ENCODE measurements around the gene ARHGAP22.

The ARHGAP22 gene

DNA sequence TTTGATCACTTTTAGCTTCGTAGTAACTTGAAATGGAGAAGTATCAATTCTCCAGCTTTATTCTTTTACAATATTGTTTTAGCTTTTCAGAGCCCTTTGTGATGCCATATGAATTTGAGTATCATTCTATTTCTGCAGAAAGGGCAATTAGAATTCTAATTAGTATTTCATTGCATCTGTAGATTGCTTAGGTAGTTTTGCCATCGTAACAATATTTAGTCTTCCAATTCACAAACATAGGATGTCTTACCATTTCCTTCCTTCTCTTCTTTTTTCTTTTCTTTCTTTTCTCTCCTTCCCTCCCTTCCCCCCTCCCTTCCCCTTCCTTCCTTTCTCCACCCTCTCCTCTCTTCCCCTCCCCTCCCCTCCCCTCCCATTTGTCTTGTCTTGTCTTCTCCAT, 193.4 kb downstream of the ARHGAP22 start:
- DNase-seq: no peak

DNA sequence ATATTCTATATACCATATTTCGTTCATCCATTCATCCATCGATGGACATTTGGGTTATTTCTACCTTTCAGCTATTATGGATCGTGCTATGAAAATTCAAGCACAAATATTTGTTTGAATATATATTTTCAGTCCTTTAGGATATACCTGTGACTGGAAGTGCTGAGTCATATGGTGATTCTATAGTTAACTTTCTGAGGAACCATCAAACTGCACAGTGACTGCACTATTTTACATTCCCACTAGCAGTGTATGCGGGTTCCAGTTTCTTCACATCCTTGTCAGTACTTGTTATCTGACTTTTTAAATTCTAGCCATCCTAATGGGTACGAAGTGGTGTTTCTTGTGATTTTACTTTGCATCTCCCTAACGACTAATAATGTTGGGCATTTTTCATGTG, 194.4 kb downstream of the ARHGAP22 start:
- no peak for DNase-seq

DNA sequence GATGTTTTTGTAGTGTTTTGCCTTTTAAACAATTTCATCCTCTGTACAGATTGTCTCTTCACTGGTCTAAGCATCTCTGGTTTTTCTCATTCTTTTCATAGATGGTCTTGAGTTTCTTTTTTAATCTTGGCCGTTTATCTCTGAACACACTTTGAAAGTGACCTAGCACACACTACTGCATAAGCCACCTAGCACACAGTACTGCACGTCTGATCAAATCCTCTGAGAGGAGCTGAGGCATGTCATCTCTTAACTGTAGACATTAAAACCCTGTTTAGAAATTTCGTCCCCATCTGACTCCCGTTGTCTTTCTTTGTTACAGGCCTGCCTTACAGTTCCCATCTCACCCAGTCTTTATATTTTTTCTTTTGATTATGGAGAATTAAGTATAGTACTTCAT, 198.2 kb downstream of the ARHGAP22 start:
- no peak for DNase-seq

DNA sequence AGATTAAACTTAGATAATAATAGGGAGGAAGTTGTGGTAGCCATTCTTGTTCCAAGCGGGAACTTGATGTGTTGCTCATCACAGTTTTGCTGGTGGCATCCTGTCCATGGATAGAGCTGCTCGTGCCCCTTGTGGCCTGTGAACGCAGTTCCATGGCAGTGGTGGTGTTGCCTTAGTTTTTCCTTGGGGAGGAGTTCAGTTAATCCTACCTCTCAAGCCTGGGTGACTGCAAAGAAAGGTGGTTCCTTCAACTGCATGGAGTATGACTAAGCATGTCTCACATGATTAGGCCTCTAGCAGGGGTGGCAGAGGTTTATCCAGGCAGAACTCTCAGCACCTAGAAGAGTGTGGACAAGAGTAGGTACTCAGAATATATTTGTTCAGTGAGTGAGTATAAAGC, 198.7 kb downstream of the ARHGAP22 start:
- no peak for DNase-seq

DNA sequence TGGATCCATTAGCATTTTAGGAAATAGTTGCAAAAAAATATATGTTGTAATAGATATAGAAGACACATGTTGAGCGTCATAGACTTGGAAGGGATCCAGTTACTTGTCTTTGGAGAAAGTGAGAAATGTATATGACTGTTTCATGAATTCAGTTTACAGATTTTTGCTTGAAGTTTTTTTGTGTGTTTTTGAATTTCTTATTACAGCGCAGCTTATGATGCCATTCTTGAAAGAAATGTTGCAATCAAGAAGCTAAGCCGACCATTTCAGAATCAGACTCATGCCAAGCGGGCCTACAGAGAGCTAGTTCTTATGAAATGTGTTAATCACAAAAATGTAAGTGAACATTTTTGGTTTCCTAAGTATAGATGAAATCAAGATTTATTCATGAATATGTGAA, 200.2 kb downstream of the ARHGAP22 start:
- DNase-seq: no peak

DNA sequence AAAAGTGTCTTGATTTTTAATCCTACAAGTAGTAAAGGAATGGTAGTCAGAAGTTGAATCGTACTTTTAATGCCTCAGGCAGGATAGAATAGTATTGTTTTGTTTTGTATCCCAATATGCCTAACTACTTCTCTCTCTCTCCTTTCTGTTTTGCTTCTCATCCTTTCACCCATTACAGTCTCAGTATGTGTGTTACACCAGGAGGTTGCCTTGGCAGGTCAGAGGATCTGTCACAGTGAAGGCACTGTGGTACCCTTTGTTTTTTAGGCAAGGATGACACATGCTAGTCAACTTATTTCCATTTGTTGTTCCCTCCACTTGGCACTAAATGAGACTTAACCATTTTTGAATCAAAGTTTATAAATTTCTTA, 204.0 kb downstream of the ARHGAP22 start:
- no peak for DNase-seq

DNA sequence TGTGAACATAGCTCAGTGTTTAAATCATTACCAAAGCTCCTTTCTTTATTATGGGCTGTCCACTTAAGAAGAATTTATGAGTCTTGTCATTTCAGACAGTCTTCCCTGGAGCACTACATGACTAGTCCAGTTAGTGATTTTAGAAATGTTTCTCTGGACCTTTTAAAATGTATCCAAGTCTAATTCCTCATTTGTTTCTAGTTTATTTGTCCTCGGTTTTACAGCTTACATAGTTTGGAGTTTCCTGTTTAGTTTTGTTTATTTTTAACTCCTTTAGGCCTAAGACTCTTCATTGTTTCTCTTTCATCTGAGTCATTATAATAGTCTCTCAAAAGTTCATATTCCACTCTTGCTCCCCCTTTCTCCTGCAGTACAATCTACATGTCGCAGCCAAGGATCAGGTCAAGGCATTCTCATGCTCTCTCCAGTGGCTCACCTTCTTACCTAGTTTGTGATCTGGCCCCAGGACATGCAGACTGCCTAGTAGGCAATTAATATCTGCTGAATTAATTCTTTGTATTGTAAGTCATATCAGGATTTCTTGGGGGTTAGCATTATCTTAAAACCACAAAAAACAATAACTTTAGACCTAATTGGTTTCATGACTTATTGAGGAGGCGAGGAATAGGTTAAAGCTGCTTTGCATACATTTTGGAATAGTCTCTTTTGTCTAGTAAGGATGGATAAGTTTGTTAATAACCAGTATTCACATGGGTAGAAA, 204.6 kb downstream of the ARHGAP22 start:
- no peak for DNase-seq

DNA sequence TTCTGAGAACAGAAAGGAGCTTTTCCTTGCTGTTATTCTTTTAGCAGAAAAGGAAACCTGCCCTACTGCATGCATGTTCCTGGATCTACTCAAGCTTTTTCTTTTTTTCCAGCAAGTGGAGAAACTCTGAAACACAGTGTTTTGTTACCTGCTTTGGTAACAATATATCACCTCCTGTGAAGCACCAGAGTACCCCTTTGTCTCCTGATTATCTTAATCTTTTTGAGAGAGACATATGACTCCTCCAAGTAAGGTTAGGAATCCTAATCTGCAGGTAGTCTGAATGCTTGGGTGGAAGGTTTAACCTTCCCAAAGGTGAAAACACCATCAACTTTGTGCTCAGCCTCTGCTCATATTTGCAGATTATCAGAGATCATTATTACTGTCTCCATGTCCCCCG, 205.3 kb downstream of the ARHGAP22 start:
- DNase-seq: no peak

DNA sequence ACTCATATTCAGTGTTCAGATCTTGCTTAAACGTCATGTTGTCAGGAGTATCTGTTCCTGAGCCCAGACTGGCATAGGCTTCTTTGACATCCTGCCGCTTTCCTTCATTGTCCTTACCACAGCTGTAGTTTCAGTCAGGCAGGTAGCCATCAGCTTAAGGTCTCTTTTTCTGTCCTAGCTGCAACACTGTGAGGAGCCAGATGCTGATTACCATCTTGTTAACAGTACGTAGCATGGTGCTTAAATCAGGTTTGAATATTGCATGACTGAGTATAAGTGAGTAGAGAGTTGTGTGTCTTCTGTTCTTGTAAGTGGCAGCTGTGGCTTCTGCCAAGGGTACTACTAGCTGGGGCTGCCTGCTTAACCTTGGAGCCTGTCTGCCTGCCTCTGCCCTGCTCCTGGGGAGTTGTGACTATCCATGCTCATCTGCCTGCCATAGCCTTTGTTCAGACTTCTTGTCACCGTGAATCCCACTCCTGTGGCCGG, 205.8 kb downstream of the ARHGAP22 start:
- no peak for DNase-seq

DNA sequence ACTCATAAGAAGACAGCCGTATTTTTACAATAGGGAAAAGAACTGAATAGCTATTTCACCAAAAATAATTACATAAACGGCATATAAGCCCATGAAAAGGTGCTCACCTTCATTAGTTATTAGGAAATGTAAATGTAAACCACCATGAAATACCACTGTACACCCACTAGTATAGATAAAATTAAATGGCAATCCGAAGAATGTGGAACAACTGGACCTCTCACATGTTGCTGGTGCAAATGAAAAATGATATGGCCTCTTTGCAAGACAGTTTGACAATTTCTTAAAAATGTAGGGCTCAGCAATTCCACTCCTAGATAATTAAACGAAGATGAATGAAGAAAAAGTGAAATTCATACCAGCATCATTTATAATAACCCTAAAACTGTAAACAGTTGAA, 206.6 kb downstream of the ARHGAP22 start:
- no peak for DNase-seq

Data from stimulated activated CD4-positive, alpha-beta T cell treated with anti-CD3 and anti-CD28 coated beads, Interleukin-4, amount 100 ng/mL, for 24 hours (primary cell).